Activated gamma-delta T cell (primary cell): Measurements from ENCODE around the gene HOXD9.

ENCODE experiments used
- DNase-seq: peaks from one replicate; lab custom pipeline; 2025; lab: John Stamatoyannopoulos, UW

The HOXD9 gene

DNA sequence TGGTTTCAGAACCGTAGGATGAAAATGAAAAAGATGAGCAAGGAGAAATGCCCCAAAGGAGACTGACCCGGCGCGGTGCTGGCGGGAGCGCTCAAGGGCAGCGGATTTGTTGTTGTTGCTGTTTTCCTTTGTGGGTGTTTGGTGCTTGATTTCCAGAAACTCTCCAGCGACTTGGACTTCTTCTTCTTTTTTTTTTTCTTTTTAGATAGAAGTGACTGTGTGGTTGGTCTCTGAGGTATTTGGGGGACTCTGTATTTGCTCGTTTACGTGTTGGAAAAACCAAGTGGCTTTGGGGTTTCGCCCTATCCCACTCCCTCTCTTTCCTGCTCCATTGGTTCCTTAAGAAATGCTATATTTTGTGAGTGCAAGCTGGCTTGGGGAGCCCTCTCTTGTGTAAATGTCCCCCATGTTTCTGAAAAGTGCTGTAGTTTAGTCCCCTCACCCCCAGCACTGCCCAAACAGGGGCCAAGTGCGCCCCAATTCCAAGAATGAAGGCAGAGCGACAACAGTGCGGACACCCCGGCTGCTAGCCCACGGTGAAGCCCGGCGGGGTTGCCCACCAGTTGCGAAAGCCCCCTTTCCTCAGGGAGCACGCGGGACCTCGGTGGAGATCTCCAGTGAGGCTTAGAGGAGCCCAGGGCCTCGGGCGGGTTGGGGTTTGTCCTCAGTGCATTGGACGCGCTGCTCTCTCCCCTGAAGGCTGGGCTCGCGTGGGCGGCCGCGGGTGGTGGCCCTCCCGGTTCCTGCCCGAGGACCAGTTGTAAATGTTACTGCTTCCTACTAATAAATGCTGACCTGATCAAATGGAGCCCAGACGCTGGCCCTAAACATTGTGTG is 1.8 kb downstream of the HOXD9 start:
- DNase-seq: no peak

DNA sequence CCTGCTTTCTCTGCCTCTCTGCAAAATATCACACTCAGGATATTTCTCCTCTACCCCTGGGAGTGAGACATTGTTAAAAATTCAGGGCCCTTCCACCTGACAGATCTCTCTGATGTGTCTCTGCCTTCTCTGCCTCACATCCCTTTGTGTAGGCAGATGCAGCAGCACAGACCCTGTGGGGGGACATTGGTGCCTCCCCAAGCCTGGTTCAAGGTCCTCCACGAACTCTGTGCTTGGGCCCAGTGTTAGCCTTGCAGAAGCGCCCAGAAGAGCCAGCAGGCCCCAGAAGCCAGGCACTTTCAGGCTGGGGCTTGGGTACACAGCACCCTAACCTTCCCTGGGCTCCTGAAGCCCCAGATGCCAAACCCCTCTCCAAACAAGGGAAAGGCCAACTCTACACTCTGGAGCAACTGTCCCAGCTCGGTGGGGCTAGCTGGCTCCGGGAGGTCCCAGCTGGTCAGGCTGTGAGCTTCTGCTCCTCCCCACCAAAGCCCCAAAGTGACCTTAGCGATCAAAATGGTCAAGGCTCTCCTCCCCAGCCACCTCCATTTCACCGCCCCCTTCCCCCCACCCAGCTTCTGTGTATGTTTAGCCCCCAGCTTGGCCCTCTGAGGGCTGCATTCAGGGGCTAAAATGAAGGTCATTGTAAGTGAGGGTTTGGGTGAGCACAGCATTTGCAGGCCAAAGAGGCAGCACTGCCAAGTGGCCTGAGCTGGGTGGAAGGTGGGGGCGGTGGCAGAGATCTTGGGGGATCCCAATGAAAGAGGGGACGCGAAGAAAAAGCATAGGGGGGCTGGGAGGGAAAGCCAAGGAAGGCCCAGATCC is 2.6 kb downstream of the HOXD9 start:
- no peak for DNase-seq

DNA sequence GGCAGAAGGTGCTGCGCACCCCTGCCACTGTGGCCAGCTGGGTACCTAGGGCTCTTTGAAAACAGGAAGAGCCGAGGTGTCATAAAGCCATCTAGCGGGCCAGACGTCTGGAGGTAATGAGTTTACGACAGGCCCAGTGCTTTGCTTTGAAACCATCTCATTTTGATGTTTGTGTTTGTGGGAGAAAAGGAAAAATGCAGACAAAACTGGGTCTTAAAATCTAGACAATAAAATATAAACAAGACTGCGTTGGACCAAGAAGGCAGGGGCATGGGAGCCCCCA is 3.2 kb downstream of the HOXD9 start:
- no peak for DNase-seq

DNA sequence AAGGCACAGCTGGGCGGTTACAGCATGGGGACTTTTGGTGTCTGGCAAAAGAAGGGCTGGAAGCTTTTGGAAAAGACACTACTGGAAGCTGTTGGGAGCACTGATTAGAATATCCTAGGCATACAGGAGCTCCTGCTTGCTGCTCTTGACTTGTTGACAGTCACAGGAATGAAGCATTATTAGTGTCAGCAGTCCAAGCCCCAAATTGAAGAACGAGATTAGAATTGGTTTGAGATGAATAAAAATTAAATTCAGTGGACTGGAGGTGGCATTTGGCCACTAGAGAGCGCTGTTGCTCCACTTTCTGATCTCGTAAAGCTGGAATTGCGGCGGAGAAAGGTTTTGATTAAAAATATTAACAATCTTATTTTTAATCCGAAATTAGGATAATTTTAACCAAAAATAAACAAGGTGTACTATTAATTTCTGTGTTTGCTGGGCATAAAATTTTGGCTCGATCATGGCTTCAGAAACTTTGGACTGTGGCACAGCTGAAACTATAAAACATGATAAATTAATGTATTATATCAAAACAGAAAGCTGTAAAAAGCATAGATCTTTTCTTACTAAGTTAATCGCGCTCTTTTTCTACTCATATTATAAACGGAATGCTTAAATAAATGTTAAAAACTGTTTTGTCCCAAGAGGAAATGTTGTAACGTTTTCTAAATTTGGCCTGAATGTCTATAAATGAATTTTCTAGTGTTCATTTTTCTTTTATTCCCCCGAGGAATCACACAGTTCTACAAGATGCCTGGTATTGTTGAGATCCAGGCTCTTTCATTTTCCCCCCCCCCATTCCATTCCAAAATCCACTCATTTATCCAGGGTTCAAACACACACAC is 4.6 kb downstream of the HOXD9 start:
- DNase-seq: no peak

DNA sequence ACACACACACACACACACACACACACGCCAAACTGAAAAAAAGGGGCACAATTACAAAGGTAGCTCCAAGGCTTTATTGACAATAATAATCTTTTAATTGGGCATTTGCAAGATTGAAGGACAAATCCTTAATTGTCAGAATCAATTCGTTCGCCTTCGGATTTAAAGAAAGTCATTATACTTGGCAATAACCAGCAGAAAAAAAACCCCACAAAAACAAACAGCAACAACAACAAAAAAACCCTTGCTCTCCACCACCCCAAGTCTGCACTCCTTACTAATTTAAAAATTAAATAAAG is 5.2 kb downstream of the HOXD9 start:
- DNase-seq: no peak

DNA sequence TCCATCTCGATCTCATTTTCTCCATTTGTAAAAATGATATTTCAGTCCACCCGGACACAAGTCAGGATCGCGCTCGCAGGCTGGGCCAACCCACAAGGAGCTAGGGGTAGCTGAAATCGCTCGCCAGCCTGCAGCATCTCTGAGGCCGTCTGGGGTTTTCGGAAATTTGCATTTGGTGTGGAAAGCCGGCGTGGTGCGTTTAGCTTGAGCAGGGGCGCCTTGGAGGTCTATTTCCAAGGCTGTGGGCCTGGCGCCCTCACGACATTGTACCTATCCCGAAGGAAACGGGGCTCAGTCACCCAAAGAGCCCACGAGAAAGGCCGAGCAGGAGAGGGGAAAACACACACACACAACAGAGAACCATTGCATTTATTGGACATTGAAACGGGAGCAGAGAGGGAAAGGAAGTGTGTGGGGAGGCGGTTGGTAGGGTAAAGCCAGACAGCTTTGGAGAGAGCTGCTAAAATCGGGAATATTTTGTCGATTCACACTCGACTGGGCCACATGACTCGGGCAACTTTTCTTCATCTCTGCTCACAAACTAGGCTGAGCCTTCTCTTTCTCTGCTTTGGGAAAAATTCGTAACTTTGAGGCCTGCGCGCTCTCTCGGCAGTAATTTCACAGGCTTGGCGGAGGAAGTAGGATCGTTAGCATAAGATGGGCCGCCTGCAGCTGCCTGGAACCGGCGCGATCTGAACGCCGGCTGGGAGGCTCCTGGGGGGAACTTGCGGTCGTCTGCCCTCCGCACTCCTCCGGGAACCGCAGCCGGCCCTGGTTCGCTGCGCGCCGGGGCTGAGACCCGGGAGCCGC is 5.9 kb downstream of the HOXD9 start:
- no peak for DNase-seq

DNA sequence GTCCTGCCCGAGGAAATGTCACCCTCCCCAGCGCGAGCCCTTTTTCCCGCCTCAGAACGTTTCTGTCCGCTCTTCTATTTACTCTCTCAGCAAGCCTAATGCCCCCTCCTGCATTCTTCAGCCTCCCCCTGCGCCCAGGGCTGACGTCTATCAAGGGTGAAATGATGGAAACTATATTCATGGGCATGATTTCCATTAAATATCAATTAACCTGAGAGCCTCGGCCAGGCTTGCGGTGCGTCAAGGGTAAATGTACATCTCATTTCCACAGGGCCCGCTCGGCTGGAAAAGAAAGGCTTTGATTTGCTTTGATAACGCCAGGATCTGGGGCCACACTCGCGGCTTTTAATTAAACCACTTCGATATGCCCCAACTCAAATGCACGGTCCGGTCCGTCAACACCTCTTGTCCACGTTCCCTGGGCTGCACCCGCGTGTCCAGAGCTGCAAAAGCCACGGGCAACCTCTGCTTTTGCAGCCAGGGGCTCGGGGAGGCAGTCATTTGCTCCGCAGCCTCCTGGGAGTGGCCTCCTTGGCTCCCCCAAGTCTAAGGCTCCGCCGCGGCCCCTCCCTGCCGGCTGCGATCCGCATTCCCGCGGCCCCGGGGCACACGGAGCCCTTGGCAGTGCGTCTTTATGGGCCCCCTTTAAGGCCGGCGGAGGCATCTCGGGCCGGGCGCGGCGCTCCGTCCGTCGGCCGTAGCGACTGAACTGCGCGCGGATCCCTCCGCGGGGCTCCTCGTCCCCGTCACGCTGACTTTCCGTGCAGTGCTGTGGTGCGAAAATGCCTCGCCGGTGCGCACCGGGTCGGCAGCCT is 6.7 kb downstream of the HOXD9 start, which contains the start of gene HOXD8:
Gene HOXD8 (plus strand): TSS at position 724 of the 815 bp plus-strand sequence. CDS start 662 bp downstream, outside the sequence.
- no peak for DNase-seq

DNA sequence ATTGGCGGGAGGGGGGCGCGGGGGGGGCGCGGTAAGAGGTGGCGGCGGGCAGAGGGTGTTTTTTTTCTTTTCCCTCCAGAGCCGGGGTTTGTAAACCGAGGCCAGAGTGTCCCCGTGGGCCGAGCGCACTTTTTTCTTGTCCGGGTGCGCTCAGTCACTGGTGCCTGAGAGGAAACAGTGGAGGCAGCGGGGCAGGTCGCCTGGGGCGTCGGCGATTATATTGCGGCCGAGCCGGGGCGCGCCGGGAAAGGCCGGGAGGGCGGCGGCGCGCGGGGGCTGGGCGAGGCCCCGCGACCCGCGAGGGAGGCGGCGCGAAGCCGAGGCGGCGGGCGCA is 7.3 kb downstream of the HOXD9 start:
- no peak for DNase-seq

DNA sequence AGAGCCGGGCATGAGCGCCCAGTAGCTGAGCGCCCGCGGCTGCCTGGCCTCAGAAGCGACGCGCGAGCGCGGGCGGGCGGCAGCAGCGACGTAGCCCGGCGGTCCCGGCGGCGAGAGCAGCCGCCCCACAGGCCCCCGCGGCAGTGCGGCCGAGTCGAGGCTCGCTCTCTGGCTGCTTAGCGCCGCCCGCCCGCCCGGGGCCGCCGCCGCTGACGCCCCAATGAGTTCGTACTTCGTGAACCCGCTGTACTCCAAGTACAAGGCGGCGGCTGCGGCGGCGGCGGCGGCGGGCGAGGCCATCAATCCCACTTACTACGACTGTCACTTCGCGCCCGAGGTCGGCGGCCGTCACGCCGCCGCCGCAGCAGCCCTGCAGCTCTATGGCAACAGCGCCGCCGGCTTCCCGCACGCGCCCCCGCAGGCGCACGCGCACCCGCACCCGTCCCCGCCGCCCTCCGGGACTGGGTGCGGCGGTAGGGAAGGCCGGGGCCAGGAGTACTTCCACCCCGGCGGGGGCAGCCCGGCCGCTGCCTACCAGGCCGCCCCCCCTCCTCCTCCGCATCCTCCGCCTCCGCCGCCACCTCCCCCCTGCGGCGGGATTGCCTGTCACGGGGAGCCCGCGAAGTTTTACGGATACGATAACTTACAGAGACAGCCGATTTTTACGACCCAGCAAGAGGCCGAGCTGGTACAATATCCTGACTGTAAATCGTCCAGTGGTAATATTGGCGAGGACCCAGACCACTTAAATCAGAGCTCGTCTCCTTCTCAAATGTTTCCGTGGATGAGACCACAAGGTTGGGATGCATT is 7.8 kb downstream of the HOXD9 start:
- peak; percentile 26 for DNase-seq

DNA sequence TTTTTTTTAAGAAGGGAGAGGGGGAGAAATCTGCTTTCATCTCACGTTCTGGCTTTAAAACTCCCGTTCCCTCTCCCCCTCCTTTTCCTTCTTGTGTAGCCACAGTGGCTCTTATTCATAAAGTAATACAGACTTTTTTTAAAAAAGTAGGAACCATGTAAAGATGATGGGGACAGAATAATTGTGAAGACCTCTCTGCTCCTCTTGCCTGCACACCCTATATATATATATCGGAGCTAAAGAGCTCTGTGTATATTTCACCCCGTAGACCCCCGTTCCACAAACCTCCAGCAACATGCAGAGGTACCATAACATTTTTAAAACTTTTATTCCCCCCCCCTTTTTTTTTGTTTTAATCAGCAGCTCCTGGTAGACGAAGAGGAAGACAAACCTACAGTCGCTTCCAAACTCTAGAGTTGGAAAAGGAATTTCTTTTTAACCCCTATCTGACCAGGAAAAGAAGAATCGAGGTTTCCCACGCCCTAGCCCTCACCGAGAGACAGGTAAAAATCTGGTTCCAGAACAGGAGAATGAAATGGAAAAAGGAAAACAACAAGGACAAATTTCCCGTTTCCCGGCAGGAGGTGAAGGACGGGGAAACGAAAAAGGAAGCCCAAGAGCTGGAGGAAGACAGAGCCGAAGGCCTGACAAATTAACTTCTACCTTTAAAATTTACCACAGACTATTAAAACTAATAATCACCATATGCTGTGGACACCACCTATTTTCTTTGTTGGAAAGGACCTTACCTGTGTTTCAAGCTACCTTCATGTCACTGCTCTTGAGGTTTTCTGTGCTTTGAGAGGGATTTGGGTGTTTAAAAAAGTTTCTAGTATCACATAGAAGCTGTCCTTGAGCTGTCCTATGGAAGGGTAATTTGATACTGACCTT is 8.7 kb downstream of the HOXD9 start:
- no peak for DNase-seq

DNA sequence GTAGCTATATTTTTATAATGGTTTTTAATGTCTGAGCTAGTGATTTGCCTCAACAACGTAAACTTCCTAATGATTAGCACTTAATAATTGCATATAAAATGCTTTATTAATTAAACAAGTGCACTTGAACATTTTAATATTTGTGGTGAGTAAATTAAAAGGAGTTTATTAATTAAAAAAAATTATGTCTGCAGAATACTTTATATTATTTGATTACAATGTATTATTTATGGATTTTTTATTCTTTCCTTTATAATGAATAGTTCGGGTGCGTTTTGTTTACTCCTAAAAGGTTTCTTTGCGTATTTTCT is 9.3 kb downstream of the HOXD9 start:
- no peak for DNase-seq

DNA sequence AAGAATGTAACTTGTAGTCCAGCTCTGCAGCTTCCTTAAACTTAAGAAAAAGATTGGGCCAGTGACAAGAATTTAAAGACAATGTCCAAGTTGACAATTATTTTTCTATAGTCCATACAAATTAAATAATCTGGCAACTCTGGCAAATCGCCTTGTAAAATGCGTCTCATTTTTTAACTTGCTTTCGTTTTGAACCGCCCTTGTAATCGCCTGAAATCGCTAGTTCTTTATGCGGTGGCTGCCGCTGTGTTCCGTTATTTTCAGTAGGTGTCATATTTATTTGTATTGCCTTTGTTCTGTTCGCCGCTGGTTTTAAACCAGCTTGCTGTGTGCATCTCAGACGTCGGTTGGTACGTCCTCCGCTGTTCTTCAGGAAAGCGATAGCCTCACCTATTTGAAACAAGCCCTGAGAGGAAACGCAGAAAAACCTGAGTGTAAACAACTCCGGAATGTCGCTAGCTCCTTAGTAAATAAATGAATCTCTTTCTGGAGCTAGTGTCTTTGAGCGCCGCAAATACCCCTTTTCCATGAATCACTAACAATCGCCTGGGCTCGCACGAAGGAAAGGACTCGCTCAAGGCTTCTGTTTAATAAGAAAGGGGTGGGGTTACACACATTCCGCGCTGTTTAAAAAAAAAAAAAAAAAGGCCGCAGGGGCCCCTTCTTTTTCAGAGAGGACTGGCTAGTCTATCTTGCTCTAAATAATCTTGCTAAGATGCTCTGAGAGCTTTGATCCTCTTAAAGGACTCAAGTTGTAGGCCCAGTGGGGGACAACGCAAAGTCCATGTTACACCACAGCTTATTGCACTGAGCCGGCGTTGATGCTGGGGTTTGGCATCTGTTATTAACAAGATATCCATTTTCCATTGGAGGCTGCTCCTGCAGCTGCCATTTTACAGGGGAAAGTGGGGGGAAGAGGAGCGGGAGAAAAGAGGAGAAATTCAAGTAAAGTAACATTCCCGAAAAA is 10.0 kb downstream of the HOXD9 start:
- DNase-seq: no peak

DNA sequence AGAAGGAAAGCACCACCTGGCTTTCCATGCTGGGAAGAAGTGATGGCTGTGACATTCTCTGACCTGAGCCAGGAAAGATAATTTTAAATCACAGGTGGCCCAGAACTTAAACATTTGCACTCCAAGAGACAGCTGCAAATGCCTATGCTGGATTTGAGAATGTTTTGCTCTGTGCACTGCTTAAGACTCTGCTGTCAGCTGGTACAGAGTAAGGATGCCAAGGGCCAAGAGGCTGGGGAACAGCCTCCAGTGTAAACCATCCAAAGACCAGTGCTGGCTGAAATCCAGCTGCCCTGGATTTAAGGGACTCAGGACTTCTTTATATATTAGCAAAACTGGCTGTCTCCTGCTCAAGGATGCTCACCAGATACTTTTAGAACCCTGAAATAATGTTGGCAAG is 10.9 kb downstream of the HOXD9 start:
- DNase-seq: no peak

DNA sequence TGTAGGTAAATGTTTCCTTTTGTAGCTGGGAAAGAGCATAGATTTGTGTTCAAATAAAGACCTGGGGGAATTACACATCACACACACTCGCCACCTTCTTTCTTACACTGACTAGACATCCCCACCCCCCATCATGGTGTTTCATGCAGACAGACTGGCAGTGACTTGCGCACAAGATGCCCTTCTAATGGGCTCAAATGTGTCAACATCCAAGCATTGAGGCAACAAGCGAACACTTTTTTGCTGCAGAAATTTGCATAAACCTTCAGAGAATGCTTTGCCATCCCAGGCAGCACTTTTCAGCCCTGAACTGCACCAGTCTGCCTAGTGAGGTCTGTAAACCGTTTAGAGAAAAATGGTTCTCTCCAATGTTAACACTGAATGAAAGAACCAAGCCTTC is 11.5 kb downstream of the HOXD9 start:
- DNase-seq: no peak

DNA sequence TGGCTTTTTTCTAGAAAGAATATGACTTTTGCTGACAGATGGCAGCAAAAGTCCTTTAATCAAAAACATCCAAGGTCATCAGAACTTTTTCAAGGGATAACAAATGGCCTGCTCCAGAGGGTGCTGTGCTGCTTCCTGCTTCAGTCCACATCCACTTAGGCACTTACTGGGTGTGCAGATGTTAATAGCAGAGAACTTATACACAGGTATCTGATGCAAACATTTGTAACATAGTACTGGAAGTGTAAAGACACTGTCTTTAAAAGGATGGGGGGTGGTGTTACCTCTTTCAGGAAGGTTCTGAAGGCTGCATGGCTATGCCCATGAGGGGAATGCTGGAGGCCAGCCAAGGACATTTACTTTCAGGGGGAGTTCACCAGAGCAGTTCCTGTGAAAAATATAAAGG is 12.5 kb downstream of the HOXD9 start:
- DNase-seq: no peak

DNA sequence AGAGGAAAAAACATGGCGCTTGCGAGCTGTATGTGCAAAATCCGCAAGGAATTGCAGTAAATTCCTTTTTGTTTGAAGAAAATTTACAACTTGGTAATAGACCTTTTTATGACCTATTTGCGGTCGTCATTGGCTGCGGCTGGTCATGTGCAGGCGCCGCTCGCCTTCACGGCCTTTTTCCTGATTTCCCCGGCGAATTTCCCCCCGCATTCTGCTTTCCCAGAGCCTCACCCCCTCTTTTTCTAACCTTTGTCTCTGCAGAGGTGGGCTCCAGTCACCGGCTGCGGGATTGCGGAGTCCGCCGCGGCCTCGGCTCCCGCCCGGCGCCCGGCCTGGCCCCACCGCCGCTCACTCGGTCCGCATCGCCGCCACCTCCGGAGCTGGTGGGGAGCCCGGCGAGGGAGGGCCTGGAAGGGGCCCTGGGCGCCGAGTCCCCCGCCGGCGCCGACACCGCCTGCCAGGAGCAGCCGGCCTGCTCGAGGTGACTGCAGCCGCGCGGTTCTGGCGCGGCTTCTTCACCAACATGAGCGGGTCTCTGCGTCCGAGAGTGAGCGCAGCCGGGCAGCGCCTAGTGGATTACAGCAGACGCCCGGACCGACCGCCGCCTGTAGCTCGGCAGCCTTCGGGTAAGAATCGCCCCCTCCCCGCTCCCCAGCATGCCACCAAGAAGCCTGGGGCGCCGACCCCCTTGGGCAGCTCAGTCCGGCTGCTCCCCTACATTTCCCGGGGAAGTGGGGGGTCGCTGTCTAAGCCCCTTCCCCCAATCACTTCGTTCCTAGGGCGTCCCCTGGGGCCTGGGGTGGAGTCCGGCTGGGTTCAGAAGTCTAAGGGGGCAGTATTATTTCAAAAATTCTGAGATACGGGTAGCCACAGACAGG is 14.1 kb downstream of the HOXD9 start:
- no peak for DNase-seq

DNA sequence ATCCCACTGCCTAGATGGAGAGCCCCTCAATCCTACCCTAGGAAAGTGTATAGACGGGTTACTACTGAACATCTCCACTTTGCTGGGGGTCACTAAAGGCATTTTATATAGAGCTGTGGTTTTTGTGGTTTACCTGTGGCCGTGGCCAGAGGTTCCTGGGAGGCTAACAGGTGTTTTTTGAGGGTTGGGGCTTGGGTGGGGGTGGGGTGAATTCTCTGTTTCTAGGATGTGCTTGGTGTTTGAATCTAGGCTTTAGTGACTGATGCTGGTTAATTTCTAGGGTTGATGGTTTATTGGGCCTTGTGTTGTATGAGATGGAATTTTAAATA is 14.7 kb downstream of the HOXD9 start:
- DNase-seq: no peak
